Fibroblast of upper back skin (primary cell): Measurements from ENCODE around the gene BEST1.
A peak's percentile ranks its signal among the peaks of the same experiment; 100 is the strongest.

Experiments used
- DNase-seq: peaks from one replicate; pipeline ENCODE4 v3.0.0-alpha.2; 2013

BEST1 gene

DNA sequence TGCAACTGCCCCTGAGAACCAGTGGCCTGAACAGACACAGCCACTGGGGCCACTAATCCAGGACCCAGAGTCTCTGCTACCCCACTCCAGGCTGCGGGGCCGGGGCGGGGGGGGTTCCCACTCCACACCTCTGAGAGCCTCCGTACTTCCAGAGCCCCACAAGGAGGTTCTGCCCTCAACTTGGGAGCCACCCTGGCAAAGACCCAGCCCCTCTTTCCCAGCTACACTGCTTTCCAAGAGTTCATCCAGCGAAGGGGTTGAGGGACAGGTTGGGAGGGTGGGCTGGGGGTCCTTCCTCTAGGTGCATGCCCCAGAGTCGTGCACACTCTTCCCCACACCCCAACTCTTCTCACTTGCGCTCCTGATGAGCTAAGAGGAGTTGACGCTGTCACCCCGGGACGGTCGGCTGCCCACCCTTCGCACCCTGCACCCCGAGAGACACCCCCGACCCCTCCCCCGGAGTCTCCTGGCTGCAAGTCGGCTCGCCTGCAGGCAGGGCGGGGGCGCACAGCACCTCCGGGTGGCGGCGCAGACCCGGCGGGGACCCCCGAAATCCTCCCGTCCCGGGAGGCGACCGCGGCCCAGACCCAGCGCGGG, 33.3 kb upstream of the BEST1 start:
- no peak for DNase-seq

DNA sequence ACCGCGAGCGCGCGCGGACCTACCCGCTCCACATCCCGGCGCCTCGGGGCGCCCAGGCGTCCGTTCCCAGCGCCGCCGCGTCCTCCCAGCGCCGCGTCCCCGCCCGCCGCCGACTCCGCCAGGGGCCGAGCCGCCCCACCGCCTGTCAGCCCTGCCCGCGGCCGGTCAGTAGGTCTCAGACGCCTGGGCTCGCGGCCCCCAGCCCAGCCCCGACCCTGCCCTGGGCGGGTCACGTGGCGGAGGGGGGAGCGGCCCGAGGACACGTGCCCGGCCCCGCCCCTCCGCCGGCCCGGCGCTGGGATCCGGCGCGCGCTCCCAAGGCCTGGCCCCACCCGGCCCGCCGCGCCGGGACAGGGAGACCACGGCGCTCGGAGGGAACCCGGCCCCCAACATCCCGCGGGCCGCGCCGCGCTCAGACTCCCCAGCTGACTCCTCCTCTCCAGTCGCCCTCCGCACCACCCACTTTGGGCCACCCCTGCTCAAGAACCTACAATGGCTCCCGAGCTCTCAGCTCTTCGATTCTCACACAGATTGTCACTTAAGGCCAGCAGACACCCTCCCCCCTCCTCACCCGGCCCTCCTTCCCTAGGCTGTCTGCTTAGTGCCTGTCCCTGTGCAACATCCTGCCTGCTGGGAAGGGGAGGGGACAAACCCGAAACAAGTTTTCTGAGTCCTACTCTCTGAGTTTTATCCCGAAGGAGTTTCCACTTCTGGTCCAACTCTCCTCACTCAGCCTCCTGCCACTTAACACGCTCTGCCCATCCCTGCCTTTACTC, 32.6 kb upstream of the BEST1 start, which contains the start of gene RAB3IL1:
Gene RAB3IL1 (minus strand): TSS at position 233 of the 776 bp plus-strand sequence. CDS start 199 bp downstream, at position 34.
- DNase-seq: peak; percentile 40

GRCh38 chr11:61918251-61918937, 31.8 kb upstream of the BEST1 start:
- no peak for DNase-seq

- DNase-seq: peak; percentile 9
Measured at GRCh38 chr11:61918938-61919704, 31.0 kb upstream of the BEST1 start.

DNA sequence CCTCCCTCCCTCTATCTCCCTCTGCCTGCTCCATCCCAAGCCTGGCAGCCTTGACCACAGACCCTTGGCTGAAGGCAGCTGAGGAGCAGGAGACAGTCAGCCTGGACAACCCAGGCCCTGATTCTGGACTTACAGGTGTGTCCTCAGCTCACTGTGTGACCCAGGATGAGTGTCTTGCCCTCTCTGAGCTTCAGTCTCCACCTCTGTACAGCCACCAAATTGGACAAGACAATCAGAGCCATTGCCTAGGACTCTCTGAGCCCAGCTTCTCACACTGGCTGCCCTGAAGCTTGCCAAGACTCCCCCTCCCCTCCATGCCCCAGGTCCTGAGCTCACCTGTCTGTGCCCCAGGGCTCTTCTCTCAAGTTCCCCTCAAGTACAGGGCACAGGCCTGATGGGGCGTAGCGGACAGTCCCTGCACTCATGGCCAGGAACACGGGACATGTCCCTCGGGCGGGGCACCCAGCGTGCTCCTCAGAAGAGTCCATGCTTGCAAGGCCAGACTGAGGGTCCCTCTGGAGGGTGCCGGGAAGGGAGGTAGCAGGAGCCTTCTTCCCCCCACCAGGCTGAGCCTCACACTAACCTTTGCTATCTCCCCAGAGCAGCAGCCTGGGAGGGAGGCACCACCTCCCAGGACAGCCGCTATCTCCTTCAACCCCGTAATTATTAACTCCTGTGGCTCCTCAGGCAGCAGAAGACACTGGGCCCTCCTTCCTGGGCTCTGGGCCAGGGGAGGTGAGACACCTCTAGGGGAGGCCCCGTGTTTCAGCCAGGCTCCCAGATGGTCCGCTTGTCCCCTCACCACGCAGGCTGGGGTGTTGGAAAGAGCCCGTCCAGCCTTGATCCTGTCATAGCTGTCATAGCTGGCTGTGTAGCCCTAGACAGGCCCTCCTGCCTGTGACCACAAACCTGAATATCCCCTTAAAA, 30.2 kb upstream of the BEST1 start:
- DNase-seq: no peak

DNA sequence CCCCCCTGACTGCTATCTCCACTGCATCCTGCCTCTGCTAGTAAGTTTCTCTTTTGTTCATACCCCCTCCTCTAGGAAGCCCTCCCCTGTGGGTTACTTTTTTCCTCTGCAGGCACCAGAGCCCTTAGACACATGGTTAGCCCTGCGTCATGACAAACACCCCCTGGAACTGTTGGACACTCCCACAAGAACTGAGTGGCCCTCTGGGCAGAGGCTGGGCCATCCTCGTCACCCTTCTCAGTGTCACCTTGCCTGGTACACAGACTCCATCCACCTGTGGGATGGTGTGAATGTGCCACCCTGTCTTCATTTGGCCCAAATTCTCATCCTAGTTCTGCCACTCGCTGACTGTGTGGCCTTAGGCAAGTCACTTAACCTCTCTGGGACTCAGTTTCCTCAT, 28.7 kb upstream of the BEST1 start:
- no peak for DNase-seq

- DNase-seq: peak; percentile 87
Measured at GRCh38 chr11:61922539-61922938, 27.6 kb upstream of the BEST1 start.

GRCh38 chr11:61923166-61924063, 26.7 kb upstream of the BEST1 start:
- peak; percentile 66 for DNase-seq

- DNase-seq: no peak
Measured at GRCh38 chr11:61924064-61924455, 26.1 kb upstream of the BEST1 start.

DNA sequence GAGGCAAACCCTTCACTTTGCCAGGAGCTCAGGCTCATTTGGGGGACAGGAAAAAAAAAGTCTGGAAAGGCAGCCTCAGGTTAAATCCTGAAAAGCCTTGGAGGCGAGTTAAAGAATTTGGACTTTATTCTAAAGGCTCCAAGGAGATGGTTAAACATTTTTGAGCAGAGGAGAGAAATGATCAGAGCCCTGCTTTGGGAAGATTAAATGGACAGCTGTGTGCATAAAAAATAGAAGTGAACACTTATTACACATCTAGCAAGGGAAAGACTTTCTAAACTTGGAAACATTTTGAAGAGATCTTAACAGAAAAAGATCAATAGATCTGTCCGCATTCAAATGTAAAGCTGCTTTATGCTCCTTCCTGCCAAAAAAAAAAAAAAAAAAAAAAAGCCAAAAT, 24.4 kb upstream of the BEST1 start:
- no peak for DNase-seq

GRCh38 chr11:61926235-61926634, 23.9 kb upstream of the BEST1 start:
- no peak for DNase-seq

DNA sequence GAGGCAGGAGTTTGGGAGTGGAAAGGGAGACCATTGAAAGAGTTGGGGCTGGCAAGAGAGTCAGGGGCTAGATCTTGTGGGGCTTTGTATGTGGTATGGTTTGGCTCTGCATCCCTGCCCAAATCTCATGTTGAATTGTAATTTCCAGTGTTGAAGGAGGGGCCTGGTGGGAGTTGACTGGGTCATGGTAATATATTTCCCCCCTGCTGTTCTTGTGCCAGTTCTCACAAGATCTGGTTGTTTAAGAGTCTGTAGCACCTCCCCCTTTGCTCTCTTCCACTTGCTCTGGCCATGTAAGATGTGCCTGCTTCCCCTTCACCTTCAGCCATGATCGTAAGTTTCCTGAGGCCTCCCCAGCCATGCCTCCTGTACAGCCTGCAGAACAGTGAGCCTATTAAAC, 22.6 kb upstream of the BEST1 start:
- peak; percentile 32 for DNase-seq

GRCh38 chr11:61928606-61929005, 21.5 kb upstream of the BEST1 start:
- no peak for DNase-seq

DNA sequence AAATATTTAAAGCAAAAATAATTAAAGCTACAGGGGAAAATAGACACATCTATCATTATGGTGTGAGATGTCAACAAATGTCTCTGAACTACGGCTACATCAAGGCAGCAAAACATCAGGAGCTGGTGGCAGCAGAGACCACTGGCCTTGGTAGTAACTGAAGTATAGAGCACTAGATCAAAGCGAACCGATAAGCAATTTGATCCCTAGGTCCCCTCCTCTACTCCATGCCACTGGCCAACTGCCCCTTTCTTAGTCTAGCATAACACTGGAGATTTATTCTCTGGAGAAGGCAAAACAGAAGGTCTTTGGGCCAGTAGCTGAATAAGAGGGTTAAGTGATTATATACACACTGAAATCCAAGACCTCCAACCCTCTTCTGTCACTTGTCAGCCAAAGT, 19.2 kb upstream of the BEST1 start:
- no peak for DNase-seq

- DNase-seq: no peak
Measured at GRCh38 chr11:61935861-61936260, 14.3 kb upstream of the BEST1 start.

DNA sequence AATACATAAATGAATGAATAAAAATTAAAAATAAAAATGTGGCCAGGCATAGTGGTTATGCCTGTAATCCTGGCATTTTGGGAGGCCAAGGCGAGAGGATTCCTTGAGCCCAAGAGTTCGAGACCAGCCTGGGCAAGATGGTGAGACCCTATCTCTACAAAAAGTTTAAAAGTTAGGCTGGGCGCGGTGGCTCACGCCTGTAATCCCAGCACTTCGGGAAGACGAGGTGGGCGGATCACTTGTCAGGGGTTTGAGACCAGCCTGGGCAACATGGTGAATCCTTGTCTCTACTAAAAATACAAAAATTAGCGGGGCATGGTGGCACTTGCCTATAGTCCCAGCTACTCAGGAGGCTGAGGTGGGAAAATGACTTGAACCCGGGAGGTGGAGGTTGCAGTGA, 9.7 kb upstream of the BEST1 start:
- DNase-seq: no peak

GRCh38 chr11:61945191-61945590, 5.0 kb upstream of the BEST1 start:
- DNase-seq: no peak

- DNase-seq: no peak
Measured at GRCh38 chr11:61946894-61947293, 3.3 kb upstream of the BEST1 start.

GRCh38 chr11:61947486-61948210, 2.5 kb upstream of the BEST1 start:
- peak; percentile 91 for DNase-seq

GRCh38 chr11:61948505-61948904, 1.6 kb upstream of the BEST1 start:
- no peak for DNase-seq
